Cardiac fibroblast (primary cell): Measurements from ENCODE around the gene CFAP45.

Experiments used
- DNase-seq, 2 donors: peaks; one replicate each; pipeline versions ENCODE4 v3.0.0 to v3.0.0-alpha.2; 2010; ENCODE audit warnings: low read depth in 2 of 2
- H3K4me3 ChIP-seq, 2 donors: replicated peaks in 1 of 2; 1 replicate in 1 of 2; 2 replicates in 1 of 2; pipeline ENCODE4 v1.5.1; 2011; ENCODE audit warnings: low read depth in 2 of 2, low read length in 2 of 2, mild to moderate bottlenecking in 2 of 2, moderate library complexity in 1 of 2
- TF ChIP-seq, protein P1 (sequence below): IDR thresholded peaks from one replicate; pipeline ENCODE4 v1.5.1; 2011; ENCODE audit warnings: low read depth, mild to moderate bottlenecking, low read length, inconsistent platforms

The CFAP45 gene

DNA sequence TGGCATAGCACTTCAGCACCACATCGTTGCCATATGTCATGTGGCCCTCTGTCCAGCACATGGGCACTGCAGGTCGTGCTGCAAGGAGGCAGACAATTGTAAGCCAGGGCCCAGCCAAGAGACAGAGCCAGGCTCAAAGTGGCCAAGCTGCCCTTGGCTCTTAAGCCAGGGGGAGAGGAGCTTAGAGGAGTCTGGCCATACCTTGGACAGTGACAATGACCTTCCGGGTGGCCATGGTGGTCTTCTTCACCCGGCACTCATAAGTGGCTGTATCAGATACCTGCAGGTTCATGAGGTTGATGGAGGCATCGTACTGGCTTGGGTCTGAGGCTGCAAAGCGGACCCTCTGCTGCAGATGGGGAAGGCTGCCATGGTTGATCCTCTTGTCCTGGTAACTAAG lies 42.1 kb downstream of the CFAP45 start:
- no peak overlapping the region for H3K4me3 ChIP-seq
- DNase-seq, result no peak
- TF ChIP-seq, protein P1, sequence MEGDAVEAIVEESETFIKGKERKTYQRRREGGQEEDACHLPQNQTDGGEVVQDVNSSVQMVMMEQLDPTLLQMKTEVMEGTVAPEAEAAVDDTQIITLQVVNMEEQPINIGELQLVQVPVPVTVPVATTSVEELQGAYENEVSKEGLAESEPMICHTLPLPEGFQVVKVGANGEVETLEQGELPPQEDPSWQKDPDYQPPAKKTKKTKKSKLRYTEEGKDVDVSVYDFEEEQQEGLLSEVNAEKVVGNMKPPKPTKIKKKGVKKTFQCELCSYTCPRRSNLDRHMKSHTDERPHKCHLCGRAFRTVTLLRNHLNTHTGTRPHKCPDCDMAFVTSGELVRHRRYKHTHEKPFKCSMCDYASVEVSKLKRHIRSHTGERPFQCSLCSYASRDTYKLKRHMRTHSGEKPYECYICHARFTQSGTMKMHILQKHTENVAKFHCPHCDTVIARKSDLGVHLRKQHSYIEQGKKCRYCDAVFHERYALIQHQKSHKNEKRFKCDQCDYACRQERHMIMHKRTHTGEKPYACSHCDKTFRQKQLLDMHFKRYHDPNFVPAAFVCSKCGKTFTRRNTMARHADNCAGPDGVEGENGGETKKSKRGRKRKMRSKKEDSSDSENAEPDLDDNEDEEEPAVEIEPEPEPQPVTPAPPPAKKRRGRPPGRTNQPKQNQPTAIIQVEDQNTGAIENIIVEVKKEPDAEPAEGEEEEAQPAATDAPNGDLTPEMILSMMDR, result no peak

DNA sequence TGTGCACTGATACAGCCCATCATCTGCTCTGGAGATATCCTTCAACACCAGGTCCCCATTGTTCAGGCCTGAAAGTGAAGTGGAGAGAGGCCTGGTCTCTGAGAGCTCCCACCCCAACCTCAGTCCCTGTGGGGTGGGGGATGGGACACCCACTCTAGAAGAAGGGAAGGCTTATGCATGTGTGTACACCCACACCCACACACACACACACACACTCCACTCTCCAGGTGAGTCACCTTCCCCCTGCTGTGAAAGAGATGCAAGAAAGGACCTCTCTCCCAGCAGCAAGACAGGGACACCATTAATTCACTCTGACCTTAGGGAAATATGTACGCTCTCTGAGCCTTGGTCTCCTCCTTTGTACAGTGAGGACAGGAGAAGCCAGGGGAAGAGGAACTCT lies 43.4 kb downstream of the CFAP45 start:
- no peak for DNase-seq
- no peak overlapping the region for H3K4me3 ChIP-seq
- TF ChIP-seq, protein P1, result no peak

DNA sequence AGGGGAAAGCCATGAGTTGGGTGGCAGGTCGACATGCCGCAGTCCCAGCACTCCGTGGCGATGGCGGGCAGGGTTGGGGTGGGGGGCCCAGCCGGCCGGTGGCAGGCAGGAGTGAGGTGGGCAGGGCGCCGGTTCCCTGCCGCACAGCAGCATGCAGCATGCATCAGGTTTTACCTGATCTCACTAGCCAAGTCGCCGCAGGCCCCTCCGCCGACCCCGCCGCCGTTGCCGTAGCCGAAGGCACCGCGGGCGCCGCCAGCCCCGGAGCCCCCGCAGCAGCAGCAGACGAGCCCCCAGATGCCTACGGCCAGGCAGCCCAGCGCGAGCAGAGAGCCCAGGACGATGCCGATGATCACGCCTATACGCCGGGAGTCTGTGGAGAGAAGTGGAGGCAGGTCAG lies 44.3 kb downstream of the CFAP45 start:
- DNase-seq, result no peak
- TF ChIP-seq, protein P1, result no peak
- H3K4me3 ChIP-seq, result peak overlapping the region in 1 of 2 donors; percentile 64

DNA sequence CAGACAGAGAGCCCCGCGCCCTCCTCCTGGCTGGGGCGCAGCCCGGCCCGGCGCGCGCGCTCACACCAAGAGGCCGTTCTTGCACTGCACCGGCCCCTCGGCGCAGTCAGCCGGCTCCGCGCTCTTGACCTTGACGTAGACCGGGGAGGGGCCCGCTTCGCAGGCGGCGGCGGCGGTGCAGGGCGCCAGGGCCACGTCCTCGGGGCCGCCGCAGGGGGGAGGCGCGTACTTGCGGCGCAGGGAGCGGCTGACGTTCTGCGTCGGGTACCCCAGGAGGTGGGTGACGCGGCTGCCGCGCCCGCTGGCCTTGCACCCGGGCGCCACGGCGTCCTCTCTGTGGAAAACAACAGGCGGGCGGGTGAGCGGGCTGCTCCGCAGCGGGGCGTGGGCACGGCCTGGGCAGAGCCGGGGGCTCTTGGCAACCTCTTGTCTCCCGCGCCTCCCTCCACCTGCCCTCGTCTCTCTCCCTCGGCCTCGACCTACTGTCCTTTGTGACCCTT lies 45.2 kb downstream of the CFAP45 start:
- TF ChIP-seq, protein P1, result no peak
- peak overlapping the region; percentile 64 to 68 for H3K4me3 ChIP-seq
- DNase-seq, result peak; percentile 86 to 92

DNA sequence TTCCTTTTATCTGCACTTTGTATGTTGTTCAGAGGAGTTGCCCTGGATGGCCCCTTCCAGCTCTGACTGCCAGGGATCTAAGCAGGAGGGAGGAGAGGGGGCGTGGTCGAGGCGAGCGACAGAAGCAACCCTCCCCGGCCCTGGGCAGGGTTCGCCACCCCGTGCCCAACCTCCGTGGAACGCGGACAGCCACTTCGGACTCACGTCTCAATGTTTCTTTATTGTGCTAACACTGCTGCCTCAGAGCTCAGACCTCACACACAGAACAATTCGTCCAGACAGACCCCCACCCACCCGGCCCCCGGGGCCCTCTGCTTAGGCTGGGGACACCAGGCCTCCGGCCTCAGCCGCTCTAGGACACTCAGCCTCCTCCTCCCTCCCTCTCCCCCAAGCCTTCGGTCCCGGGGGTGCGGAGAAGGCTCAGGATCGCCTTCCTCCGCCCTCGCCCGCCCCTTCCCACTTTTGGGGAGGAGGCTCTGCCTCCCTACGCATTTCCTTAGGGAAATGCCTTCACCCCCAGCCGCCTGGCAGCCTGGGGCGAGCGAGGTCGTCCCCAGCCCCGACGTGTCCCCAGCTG lies 45.8 kb downstream of the CFAP45 start:
- peak overlapping the region; percentile 64 to 68 for H3K4me3 ChIP-seq
- peak; percentile 54 to 69 for DNase-seq
- TF ChIP-seq, protein P1, result no peak

DNA sequence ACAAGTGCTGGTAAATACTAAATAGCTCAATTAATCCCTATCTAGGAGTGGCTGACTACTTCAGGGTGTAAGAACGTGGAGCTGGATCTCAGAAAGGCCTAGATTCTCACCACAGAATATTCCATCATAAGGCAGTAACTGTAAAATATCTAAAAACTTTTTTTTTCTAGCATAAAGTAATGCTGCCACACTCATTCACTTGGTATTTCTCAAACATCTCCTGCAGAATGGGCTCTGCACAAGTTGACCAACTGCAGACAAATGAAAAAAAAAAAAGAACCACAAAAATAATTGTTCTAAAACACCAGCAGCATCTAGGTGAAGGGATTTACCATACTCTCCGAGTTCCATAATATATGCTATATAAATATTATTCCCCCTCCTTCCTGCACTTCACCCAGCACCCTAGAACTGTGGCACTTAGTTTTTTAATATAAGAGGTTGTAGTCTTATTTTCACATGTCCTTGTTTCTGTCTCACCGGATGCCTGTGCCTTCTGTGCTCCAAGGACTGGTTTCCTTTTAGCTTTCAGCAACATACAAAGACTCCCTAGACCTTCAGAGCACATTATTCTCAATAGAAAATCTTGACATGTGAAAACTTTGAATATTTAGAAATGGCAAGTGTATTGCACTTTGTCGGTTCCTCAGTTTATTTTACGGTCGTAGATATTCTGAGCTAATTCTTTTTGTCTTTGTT lies 46.4 kb downstream of the CFAP45 start:
- DNase-seq, result peak; percentile 26 to 61

More for the DNA sequence above, 46.4 kb downstream of the CFAP45 start:
- H3K4me3 ChIP-seq, result peak overlapping the region; percentile 64 to 68
- TF ChIP-seq, protein P1, result no peak
